NB4 (cell line): ENCODE results near the gene DIP2C.

Experiments
- DNase-seq: peaks from one replicate; pipeline ENCODE4 v3.0.0; 2010; ENCODE audit warnings: low read depth
- H3K4me3 ChIP-seq: one replicate; pipeline ENCODE4 v1.5.1; 2011; ENCODE audit warnings: mild to moderate bottlenecking, low read depth, low read length, moderate library complexity
- CTCF ChIP-seq: IDR thresholded peaks from one replicate; pipeline ENCODE4 v1.5.1; 2012; ENCODE audit warnings: low read depth, low read length
- MYC ChIP-seq: IDR thresholded peaks from 2 replicates; pipeline ENCODE4 v1.6.1; 2011; ENCODE audit warnings: low read depth, low read length
- POLR2A ChIP-seq: IDR thresholded peaks from 2 replicates; pipeline ENCODE4 v1.6.1; 2011; ENCODE audit warnings: mild to moderate bottlenecking; ENCODE audit not compliant: insufficient read length; ENCODE audit errors: extremely low read depth
- TF ChIP-seq, protein P1 (sequence below): IDR thresholded peaks from 2 replicates; pipeline ENCODE4 v1.6.1; 2011; ENCODE audit warnings: low read depth, low read length

The DIP2C gene

GRCh38 chr10:675532-675931 is 13.9 kb downstream of the DIP2C start:
- no peak for TF ChIP-seq POLR2A
- TF ChIP-seq, protein P1, sequence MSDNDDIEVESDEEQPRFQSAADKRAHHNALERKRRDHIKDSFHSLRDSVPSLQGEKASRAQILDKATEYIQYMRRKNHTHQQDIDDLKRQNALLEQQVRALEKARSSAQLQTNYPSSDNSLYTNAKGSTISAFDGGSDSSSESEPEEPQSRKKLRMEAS: no peak
- TF ChIP-seq CTCF: no peak
- no peak for TF ChIP-seq MYC
- no peak for DNase-seq
- H3K4me3 ChIP-seq: no peak overlapping the region

- no peak for DNase-seq
- TF ChIP-seq, protein P1: no peak
- no peak for TF ChIP-seq POLR2A
Observed at GRCh38 chr10:673492-673891, 16.0 kb downstream of the DIP2C start.

DNA sequence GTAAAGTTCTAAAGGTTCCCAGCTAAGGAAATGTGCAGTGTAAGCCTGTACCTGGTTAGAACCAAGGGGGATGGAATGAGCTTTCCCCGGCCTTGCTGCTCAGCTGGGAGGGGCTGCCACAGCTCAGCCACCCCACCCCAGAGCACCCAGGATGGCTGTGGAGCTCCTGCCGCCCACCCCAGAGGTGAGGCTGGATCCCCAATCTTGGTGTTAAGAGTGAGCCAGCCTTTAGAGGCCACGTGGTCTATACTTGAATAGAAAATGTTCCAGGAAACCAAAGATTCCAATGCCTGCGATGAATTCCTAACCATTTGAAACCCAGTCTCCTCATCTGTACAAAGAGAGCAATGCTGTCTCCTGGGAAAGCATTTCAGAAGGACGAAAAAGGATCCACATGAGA is 16.5 kb downstream of the DIP2C start:
- TF ChIP-seq MYC: no peak
- no peak overlapping the region for H3K4me3 ChIP-seq
- no peak for DNase-seq

More at GRCh38 chr10:673492-673891, 16.0 kb downstream of the DIP2C start:
- H3K4me3 ChIP-seq: no peak overlapping the region

DNA sequence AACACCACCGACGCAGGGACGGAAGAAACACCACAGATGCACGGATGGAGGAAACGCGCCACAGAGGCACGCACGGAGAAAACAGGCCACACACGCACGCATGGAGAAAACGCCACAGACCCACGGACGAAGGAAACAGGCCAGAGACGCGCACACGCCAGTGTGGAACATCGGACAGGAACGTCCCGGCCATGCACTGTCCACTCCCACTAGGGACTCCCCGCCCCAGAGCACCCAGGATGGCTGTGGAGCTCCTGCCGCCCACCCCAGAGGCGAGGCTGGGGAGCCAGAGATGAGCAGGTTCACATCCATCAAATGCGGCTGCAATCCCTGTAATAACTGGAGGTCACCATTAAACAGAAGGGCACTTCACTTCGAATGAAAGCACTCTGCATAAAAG is 17.3 kb downstream of the DIP2C start:
- DNase-seq: no peak
- H3K4me3 ChIP-seq: no peak overlapping the region
- TF ChIP-seq, protein P1: no peak
- TF ChIP-seq MYC (no peak), CTCF (no peak), POLR2A (no peak)

- TF ChIP-seq, protein P1: no peak
- TF ChIP-seq POLR2A (no peak), CTCF (no peak), MYC (no peak)
- no peak overlapping the region for H3K4me3 ChIP-seq
- no peak for DNase-seq
Observed at GRCh38 chr10:670990-671389, 18.5 kb downstream of the DIP2C start.

- no peak overlapping the region for H3K4me3 ChIP-seq
- DNase-seq: no peak
- no peak for TF ChIP-seq CTCF
- no peak for TF ChIP-seq POLR2A
- TF ChIP-seq MYC: no peak
- TF ChIP-seq, protein P1: no peak
Observed at GRCh38 chr10:670038-670437, 19.4 kb downstream of the DIP2C start.
